GM04503 (cell line): ENCODE measurements around the gene PPP4R1.
A peak's percentile ranks its signal among the peaks of the same experiment; 100 is the strongest.

Source experiments
- DNase-seq: peaks from one replicate; pipeline ENCODE4 v3.0.0-alpha.2; 2012; ENCODE audit warnings: low read depth

The PPP4R1 gene

GRCh38 chr18:9547782-9548181 is 66.6 kb downstream of the PPP4R1 start:
- DNase-seq, result no peak

- no peak for DNase-seq
Observed at GRCh38 chr18:9546468-9546867, 67.9 kb downstream of the PPP4R1 start.

- no peak for DNase-seq
Observed at GRCh38 chr18:9545029-9545428, 69.3 kb downstream of the PPP4R1 start.

- DNase-seq, result no peak
Observed at GRCh38 chr18:9542924-9543323, 71.4 kb downstream of the PPP4R1 start.

- no peak for DNase-seq
Observed at GRCh38 chr18:9539938-9540337, 74.4 kb downstream of the PPP4R1 start.

GRCh38 chr18:9539283-9539682 is 75.1 kb downstream of the PPP4R1 start:
- DNase-seq, result no peak

GRCh38 chr18:9537677-9538076 is 76.7 kb downstream of the PPP4R1 start:
- DNase-seq, result no peak

- DNase-seq, result no peak
Observed at GRCh38 chr18:9536354-9537152, 77.8 kb downstream of the PPP4R1 start.

- peak; percentile 94 for DNase-seq
Observed at GRCh38 chr18:9535430-9535991, 78.8 kb downstream of the PPP4R1 start.

GRCh38 chr18:9534844-9535243 is 79.5 kb downstream of the PPP4R1 start:
- DNase-seq, result no peak

GRCh38 chr18:9531791-9532410 is 82.5 kb downstream of the PPP4R1 start:
- no peak for DNase-seq

- no peak for DNase-seq
Observed at GRCh38 chr18:9530226-9531009, 83.9 kb downstream of the PPP4R1 start.

GRCh38 chr18:9526458-9526857 is 87.9 kb downstream of the PPP4R1 start:
- DNase-seq, result no peak

- no peak for DNase-seq
Observed at GRCh38 chr18:9522952-9523351, 91.4 kb downstream of the PPP4R1 start.

- DNase-seq, result no peak
Observed at GRCh38 chr18:9521770-9522169, 92.6 kb downstream of the PPP4R1 start.

GRCh38 chr18:9520666-9521065 is 93.7 kb downstream of the PPP4R1 start:
- no peak for DNase-seq

- DNase-seq, result no peak
Observed at GRCh38 chr18:9519399-9519798, 95.0 kb downstream of the PPP4R1 start.

GRCh38 chr18:9517869-9518268 is 96.5 kb downstream of the PPP4R1 start:
- no peak for DNase-seq

- no peak for DNase-seq
Observed at GRCh38 chr18:9516437-9517064, 97.8 kb downstream of the PPP4R1 start.

- peak; percentile 46 for DNase-seq
Observed at GRCh38 chr18:9513971-9514512, 100.3 kb downstream of the PPP4R1 start.

GRCh38 chr18:9508446-9509025 is 105.8 kb downstream of the PPP4R1 start:
- DNase-seq, result no peak
